ENCODE results near the gene BIRC7.

The BIRC7 gene

GRCh38 chr20:63240004-63240403, 4.3 kb downstream of the BIRC7 start:
- Histone ChIP-seq H3K27ac (no peak overlapping the region), H3K27me3 (replicated peaks) (no peaks in the 10 kb centered on the region), H3K36me3 (replicated peaks) (no peaks in the 10 kb centered on the region), H3K4me3 (ENCODE audit: low read depth, low read length) (no peak overlapping the region)
- in situ Hi-C loops (cut with HindIII; ENCODE audit: low pct_ligation_motif_present, low sequenced_read_pairs): no loop called here
- no peak for DNase-seq
- TF ChIP-seq CTCF (IDR thresholded peaks at IDR 0.05; ENCODE audit: low read depth, low read length, missing control alignments): no peak

DNA sequence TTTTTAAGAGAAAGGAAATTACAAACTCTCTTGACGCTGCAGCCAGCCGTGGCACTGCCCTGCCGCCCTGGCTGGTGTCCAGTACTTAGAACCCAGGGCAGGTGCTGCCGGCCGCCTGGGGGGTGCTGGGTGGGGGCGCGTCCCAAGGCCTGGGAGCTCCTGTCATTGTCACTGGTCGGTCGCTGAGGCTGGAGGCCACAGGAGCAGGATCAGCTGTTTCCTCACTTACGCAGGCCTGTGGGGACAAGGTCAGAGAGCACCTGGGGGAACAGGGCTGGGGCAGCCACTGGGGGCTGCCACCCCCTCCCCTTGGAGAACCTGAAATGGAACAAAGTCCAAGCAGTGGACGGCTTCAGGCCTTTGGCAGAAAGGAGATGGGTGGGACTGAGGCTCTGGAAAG, 5.6 kb downstream of the BIRC7 start:
- H3K27me3 ChIP-seq (replicated peaks): peaks cover 1% of the 10 kb centered on the region
- H3K27ac ChIP-seq: no peak overlapping the region
- TF ChIP-seq CTCF (IDR thresholded peaks at IDR 0.05; ENCODE audit: low read depth, low read length, missing control alignments): no peak
- H3K36me3 ChIP-seq (replicated peaks): no peaks in the 10 kb centered on the region
- DNase-seq: no peak
- H3K4me3 ChIP-seq (ENCODE audit: low read depth, low read length): no peak overlapping the region
- in situ Hi-C loops (cut with HindIII; ENCODE audit: low pct_ligation_motif_present, low sequenced_read_pairs): no loop called here

DNA sequence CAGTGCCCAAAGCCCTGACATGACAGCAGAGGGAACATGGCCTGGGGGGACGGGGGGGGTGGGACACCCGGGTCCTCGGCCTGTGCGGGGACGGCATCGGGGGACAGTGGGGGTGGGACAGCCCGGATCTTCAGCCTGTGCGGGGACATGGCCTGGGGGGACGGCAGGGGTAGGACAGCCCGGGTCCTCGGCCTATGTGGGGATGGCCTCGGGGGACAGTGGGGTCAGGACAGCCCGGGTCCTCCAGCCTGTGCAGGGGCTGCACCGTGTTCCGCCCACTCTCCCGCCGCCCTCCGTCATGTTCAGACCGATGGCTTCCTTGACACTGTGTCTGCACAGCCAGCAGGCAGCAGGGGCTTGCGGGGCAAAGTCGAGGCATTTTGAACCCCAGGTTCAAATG, 7.0 kb downstream of the BIRC7 start:
- TF ChIP-seq CTCF (IDR thresholded peaks at IDR 0.05; ENCODE audit: low read depth, low read length, missing control alignments): no peak
- H3K36me3 ChIP-seq (replicated peaks): no peaks in the 10 kb centered on the region
- in situ Hi-C loops (cut with HindIII; ENCODE audit: low pct_ligation_motif_present, low sequenced_read_pairs): no loop called here
- DNase-seq: no peak
- no peak overlapping the region for H3K4me3 ChIP-seq (ENCODE audit: low read depth, low read length)
- H3K27me3 ChIP-seq (replicated peaks): peaks cover 13% of the 10 kb centered on the region
- no peak overlapping the region for H3K27ac ChIP-seq

- H3K27ac ChIP-seq: no peak overlapping the region
- H3K4me3 ChIP-seq (ENCODE audit: low read depth, low read length): no peak overlapping the region
- no peaks in the 10 kb centered on the region for H3K36me3 ChIP-seq (replicated peaks)
- H3K27me3 ChIP-seq (replicated peaks): peaks cover 15% of the 10 kb centered on the region
- DNase-seq: no peak
- in situ Hi-C loops (cut with HindIII; ENCODE audit: low pct_ligation_motif_present, low sequenced_read_pairs): no loop called here
- no peak for TF ChIP-seq CTCF (IDR thresholded peaks at IDR 0.05; ENCODE audit: low read depth, low read length, missing control alignments)
Observed at GRCh38 chr20:63243604-63244247, 8.0 kb downstream of the BIRC7 start.

DNA sequence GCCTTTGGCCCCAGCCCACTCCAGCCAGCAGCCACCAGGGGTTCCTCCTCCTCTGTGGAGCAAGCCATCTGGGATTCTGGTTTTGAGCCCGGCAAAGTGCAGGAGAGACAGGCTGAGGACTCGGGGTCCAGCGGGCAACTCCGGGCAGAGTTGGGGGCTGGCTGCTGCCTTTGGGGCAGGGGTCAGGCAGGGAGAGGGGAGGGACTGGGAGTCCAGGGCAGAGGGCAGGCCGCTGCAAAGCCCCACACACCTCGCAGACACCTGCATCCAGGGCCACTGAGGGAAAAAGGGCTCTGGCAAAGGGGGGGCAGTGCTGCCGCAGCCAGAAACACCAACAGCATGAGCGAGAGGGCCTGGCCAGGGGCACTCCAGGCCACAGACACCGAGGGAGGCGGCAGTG, 8.8 kb downstream of the BIRC7 start:
- no peak for DNase-seq
- H3K27ac ChIP-seq: no peak overlapping the region
- no peak for TF ChIP-seq CTCF (IDR thresholded peaks at IDR 0.05; ENCODE audit: low read depth, low read length, missing control alignments)
- H3K4me3 ChIP-seq (ENCODE audit: low read depth, low read length): no peak overlapping the region
- in situ Hi-C loops (cut with HindIII; ENCODE audit: low pct_ligation_motif_present, low sequenced_read_pairs): no loop called here
- H3K27me3 ChIP-seq (replicated peaks): peaks cover 16% of the 10 kb centered on the region
- H3K36me3 ChIP-seq (replicated peaks): no peaks in the 10 kb centered on the region
